ENCODE measurements around the gene CITED4.

DNA sequence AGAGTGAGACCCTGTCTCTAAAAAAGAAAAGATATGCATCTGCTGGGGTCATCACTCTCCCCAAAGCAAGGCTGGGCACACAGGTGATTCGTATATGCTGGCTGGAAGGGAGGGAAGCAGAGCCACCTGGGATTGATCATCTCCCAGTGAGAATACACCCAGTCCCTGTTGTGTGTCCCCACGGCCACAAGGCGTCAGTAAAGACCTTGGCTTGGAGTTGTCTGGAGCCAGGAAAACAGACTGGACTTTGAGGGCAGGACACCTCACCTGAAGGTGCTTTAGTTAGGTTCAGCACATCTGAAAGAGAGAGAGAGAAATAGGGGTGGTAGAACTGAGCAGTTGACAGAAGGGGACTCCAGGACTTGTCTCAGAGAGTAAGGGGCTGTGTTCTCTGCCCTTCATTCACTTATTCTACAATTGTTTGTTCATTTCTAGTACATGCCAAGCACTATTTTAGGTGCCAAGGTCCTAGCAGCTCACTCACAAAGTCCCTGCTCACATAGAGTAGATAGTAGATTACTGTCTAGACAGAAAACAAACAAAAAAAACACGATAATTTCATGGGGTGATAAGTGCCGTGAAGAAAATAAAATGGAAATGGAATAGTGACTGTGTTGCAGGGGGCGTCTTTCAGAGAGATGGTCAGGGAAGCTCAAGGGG, 13.5 kb downstream of the CITED4 start:
- TF ChIP-seq CTCF (conservative IDR thresholded peaks at IDR 0.05 in 1 of 2, IDR thresholded peaks at IDR 0.05 in 1 of 2; ENCODE audit: low read depth in 1 of 2, low read length in 2 of 2) (peak; percentile 97 to 99), EZH2 (IDR thresholded peaks at IDR 0.05; ENCODE audit: low read length, missing control alignments) (no peak)

Measured in fibroblast of lung (primary cell).